ENCODE data around the gene RIMKLB.
"Not testable (repeated sequence)": the region's sequence is repeated elsewhere in the genome, so short reads cannot be mapped to it uniquely, and the experiment has no call there.

Gene RIMKLB

DNA sequence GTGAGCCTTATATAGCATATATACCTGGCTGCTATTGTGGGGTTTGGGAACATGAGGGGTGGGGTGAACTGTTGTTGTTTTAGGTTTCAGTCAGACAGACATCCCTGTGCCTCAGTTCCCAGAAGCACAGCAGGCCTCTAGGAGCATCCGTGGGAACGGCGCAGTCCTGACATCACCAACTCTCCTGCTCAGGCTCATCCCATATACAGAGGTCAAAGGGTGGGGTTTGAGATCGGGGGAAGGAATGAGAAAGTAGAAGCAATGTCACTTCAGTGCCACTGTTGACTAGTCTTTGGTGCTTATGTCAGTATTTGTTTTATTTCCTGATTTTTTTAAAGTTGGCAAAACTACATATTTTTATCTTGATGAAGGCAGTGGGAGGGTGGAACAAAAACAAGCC is 81.5 kb downstream of the RIMKLB start:
- no peak for DNase-seq (ENCODE audit: low spot score)

DNA sequence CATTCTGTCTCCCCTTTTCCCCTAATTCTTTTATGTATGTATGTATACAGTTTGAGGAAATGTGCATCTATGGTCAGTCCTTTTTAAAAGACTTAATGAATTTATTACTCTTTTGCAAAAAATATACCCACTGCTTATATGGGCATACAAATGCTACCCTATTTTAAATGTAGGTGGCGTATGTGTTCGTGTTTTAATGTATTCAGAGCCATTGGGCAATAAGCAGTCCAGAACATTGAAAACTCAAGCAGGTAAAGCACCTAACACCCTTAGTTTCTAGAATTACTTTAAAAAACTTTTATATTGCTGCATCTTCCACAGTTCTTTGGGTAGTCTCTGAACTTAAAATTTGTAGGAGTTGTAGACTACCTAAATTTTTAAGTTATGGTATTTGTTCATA is 82.1 kb downstream of the RIMKLB start:
- no peak for DNase-seq (ENCODE audit: low spot score)

DNA sequence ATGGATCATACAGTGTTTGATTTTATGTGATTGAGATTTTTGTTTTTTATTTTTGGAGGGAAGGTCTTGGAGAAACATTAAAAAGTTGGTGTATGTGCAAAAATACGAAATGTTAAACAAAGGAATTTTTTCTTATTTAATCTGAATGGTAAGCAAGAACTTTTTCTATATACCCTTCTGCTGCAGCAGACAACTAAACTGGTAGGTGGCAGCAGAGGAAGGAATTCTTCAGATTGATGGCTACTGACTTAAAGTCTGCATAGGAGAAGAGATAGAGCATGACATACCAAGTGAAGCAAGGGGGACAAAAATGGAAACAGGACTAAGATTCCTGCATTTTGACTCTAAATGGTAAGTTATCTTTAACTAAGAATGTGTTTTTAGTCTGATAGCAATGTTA is 82.6 kb downstream of the RIMKLB start:
- DNase-seq (ENCODE audit: low spot score) = peak; percentile 22

- no peak for DNase-seq (ENCODE audit: low spot score)
Observed at GRCh38 chr12:8781381-8782127, 83.8 kb downstream of the RIMKLB start.

DNA sequence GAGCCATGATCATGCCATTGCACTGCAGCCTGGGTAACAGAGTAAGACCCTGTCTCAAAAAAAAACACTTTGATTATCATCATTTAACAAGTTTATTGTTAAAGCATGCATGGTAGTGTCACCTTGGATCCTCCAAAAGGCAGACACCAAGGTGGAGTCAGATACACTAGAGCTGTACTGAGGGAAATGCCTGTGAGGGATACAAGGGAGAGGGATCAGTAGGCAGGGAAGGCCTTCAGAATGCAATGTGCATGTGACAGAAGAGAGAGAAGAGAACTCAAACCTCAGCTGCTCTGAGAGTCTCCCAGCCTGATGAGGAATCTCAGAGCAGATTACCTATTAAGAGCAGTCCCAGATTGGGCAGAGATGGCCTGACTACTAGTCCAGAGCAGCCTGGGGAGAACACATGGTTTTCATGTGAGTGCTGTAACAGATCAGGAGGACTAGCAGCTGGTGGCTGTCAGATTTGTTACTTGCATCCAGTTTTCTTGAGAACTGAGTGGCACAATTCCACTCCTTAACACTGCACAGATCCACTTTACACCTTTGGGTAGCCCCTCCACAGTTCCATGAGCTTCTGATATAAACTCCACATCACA is 86.6 kb downstream of the RIMKLB start:
- no peak for DNase-seq (ENCODE audit: low spot score)

GRCh38 chr12:8785499-8785898 is 87.7 kb downstream of the RIMKLB start:
- DNase-seq (ENCODE audit: low spot score) = no peak

DNA sequence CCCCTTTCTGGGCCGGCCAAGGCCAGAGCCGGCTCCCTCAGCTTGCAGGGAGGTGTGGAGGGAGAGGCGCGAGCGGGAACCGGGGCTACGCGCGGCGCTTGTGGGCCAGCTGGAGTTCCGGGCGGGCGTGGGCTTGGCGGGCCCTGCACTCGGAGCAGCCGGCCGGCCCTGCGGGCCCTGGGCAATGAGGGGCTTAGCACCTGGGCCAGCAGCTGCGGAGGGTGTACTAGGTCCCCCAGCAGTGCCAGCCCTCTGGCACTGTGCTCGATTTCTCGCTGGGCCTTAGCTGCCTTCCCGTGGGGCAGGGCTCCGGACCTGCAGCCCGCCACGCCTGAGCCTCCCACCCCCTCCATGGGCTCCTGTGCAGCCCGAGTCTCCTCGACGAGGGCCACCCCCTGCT is 89.4 kb downstream of the RIMKLB start:
- DNase-seq (ENCODE audit: low spot score) = not testable (repeated sequence)

- not testable (repeated sequence) for DNase-seq (ENCODE audit: low spot score)
Observed at GRCh38 chr12:8788706-8789105, 90.9 kb downstream of the RIMKLB start.

DNA sequence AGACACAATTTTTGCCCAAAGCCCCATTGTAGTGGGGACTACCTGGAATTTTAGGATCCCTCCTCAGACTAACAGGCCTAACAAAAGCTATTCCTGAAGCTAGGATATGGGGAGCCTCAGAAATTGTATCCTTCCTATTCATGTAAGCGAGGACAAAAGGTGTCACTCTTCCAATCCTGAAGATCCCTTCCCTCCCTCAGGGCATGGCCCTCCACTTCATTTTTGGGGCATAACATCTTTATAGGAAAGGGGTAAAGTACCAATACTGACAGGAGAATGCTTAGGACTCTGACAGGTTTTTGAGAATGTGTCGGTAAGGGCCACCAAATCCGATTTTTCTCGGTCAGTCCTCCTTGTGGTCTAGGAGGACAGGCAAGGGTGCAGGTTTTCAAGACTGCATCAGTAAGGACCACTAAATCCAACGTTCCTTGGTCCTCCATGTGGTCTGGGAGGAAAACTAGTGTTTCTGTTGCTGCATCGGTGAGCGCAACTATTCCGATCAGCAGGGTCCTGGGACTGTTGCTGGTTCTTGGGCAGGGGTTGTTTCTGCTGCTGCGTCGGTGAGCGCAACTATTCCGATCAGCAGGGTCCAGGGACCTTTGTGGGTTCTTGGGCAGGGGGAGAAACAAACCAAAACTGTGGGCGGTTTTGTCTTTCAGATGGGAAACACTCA is 91.7 kb downstream of the RIMKLB start:
- not testable (repeated sequence) for DNase-seq (ENCODE audit: low spot score)

- not testable (repeated sequence) for DNase-seq (ENCODE audit: low spot score)
Observed at GRCh38 chr12:8793226-8793625, 95.4 kb downstream of the RIMKLB start.

DNA sequence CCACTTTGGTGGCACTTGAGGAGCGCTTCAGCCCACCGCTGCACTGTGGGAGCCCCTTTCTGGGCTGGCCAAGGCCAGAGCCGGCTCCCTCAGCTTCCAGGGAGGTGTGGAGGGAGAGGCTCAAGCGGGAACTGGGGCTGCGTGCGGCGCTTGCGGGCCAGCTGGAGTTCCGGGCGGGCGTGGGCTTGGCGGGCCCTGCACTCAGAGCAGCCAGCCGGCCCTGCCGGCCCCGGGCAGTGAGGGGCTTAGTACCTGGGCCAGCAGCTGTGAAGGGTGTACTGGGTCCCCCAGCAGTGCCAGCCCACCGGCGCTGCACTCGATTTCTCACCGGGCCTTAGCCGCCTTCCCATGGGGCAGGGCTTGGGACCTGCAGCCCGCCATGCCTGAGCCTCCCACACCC is 96.8 kb downstream of the RIMKLB start:
- DNase-seq (ENCODE audit: low spot score) = not testable (repeated sequence)

DNA sequence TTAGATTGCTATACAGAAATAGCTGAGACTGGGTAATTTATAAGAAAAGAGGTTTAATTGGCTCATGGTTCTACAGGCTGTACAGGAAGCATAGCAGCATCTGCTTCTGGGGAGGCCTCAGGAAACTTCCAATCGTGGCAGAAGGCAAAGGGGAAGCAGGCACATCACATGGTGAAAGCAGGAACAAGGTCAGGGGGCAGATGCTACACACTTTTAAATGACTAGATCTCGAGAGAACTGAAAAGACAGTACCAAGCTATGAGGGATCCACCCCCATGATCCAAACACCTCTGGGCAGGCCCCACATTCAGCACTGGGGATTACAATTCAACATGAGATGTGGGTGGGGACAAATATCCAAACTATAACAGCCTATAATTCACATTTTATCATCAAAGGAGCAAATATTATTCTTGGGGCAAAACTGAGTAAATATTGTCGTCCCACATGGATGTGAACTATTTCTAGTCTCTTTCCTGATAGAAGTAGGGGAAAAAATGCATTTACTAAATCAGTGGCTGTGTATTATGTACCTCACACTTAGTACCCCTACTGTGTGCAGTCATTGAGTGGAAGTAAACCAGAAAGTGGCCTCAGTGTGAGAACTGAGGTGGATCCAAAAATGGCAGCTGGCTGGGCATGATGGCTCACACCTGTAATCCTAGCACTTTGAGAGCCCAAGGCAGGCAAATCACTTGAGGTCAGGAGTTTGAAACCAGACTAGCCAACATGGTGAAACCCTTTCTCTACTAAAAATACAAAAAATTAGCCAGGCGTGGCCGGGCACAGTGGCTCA is 99.2 kb downstream of the RIMKLB start:
- DNase-seq (ENCODE audit: low spot score) = no peak

GRCh38 chr12:8801213-8801612 is 103.4 kb downstream of the RIMKLB start:
- DNase-seq (ENCODE audit: low spot score) = not testable (repeated sequence)

DNA sequence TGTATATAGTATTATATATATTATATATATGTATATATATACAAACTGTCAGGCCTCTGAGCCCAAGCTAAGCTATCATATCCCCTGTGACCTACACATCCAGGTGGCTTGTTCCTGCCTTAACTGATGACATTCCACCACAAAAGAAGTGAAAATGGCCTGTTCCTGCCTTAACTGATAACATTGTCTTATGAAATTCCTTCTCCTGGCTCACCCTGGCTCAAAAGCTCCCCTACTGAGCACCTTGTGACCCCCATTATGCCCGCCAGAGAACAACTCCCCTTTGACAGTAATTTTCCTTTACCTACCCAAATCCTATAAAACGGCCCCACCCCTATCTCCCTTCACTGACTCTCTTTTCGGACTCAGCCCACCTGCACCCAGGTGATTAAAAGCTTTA is 107.0 kb downstream of the RIMKLB start:
- DNase-seq (ENCODE audit: low spot score) = not testable (repeated sequence)

DNA sequence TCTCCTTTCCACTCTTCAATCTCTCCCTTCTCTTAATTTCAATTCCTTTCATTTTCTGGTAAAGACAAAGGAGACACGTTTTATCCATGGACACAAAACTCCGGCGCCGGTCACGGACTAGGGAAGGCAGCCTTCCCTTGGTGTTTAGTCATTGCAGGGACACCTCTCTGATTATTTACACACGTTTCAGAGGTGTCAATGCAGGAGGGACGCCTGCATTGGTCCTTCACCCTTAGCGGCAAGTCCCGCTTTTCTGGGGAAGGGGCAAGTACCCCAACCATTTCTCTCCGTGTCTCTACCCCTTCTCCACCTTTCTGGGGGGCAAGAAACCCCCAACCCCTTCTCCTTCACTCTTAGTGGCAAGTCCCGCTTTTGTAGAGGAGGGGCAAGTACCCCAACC is 107.7 kb downstream of the RIMKLB start:
- DNase-seq (ENCODE audit: low spot score) = not testable (repeated sequence)

GRCh38 chr12:8807084-8807483 is 109.3 kb downstream of the RIMKLB start:
- DNase-seq (ENCODE audit: low spot score) = not testable (repeated sequence)

DNA sequence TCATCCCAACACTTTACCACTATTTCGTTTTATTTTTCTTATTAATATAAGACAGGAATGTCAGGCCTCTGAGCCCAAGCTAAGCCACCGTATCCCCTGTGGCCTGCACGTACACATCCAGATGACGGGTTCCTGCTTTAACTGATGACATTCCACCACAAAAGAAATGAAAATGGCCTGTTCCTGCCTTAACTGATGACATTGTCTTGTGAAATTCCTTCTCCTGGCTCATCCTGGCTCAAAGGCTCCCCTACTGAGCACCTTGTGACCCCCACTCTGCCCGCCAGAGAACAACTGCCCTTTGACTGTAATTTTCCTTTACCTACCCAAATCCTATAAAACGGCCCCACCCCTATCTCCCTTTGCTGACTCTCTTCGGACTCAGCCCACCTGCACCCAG is 112.3 kb downstream of the RIMKLB start:
- DNase-seq (ENCODE audit: low spot score) = not testable (repeated sequence)

- no peak for DNase-seq (ENCODE audit: low spot score)
Observed at GRCh38 chr12:8813572-8814357, 116.0 kb downstream of the RIMKLB start.

GRCh38 chr12:8816448-8817050 is 118.8 kb downstream of the RIMKLB start:
- DNase-seq (ENCODE audit: low spot score) = no peak

DNA sequence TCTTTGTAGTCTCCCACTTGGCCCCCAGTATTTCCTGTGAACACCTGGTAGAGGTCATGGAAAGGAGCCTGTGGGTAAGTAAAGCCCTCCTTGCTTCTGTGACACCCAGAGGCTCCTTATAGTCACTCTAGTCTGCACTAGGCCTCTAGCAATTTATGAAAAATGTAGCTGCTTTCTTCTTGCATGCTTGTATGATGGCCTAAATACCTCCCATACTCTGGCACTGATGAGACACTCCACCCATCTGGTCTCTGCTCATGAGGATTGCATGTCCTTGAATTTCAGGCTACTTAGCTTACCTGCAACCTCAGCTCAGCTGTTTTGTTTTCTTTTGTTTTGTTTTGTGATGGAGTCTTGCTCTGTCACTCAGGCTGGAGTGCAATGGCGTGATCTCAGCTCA is 120.1 kb downstream of the RIMKLB start:
- no peak for DNase-seq (ENCODE audit: low spot score)

DNA sequence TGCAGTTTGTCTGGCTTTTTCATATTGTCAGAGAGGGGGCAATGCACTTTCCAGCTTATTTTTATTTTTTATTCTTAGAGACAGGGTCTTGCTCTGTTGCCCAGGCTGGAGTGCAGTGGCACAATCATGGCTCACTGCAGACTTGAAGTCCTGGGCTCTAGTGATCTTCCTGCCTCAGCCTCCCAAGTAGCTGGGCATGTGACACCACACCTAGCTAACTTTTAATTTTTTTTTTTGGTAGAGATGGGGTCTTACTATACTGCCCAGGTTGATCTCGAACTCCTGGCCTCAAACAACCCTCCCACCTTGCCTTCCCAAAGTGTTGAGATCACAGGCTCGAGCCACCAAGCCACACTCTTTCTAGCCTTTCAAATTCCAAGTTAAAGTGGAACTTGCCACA is 120.7 kb downstream of the RIMKLB start:
- no peak for DNase-seq (ENCODE audit: low spot score)

Data from kidney tubule cell (primary cell).